ENCODE data around the gene CBX6.
A peak's percentile ranks its signal among the peaks of the same experiment; 100 is the strongest.

The CBX6 gene

GRCh38 chr22:38872172-38872830 lies at the start of gene CBX6:
CBX6 (minus strand) TSS chr22:38872216; CDS start chr22:38872190, 26 bp downstream.
- peak within 1 kb of the TSS; percentile 78 for H3K4me3 ChIP-seq (replicated peaks; ENCODE audit: low read depth, low read length)
- TF ChIP-seq CTCF (IDR thresholded peaks at IDR 0.05; ENCODE audit: low read depth, low read length, missing control alignments): no peak
- DNase-seq (ENCODE audit: extremely low read depth, low read depth): peak; percentile 61

- no peak for DNase-seq (ENCODE audit: extremely low read depth, low read depth)
- no peak for TF ChIP-seq CTCF (IDR thresholded peaks at IDR 0.05; ENCODE audit: low read depth, low read length, missing control alignments)
- no peak overlapping the region for H3K4me3 ChIP-seq (replicated peaks; ENCODE audit: low read depth, low read length)
Observed at GRCh38 chr22:38921806-38922205, 49.8 kb upstream of the CBX6 start.

- no peak for DNase-seq (ENCODE audit: extremely low read depth, low read depth)
- TF ChIP-seq CTCF (IDR thresholded peaks at IDR 0.05; ENCODE audit: low read depth, low read length, missing control alignments): no peak
Observed at GRCh38 chr22:38921120-38921519, 49.1 kb upstream of the CBX6 start.

GRCh38 chr22:38919631-38920190 lies 47.7 kb upstream of the CBX6 start:
- H3K4me3 ChIP-seq (replicated peaks; ENCODE audit: low read depth, low read length): no peak overlapping the region
- DNase-seq (ENCODE audit: extremely low read depth, low read depth): no peak
- no peak for TF ChIP-seq CTCF (IDR thresholded peaks at IDR 0.05; ENCODE audit: low read depth, low read length, missing control alignments)

More at GRCh38 chr22:38921120-38921519, 49.1 kb upstream of the CBX6 start:
- H3K4me3 ChIP-seq (replicated peaks; ENCODE audit: low read depth, low read length): no peak overlapping the region

GRCh38 chr22:38911434-38911833 lies 39.4 kb upstream of the CBX6 start:
- TF ChIP-seq CTCF (IDR thresholded peaks at IDR 0.05; ENCODE audit: low read depth, low read length, missing control alignments): no peak
- no peak for DNase-seq (ENCODE audit: extremely low read depth, low read depth)
- H3K4me3 ChIP-seq (replicated peaks; ENCODE audit: low read depth, low read length): no peak overlapping the region

- no peak overlapping the region for H3K4me3 ChIP-seq (replicated peaks; ENCODE audit: low read depth, low read length)
- no peak for TF ChIP-seq CTCF (IDR thresholded peaks at IDR 0.05; ENCODE audit: low read depth, low read length, missing control alignments)
- DNase-seq (ENCODE audit: extremely low read depth, low read depth): no peak
Observed at GRCh38 chr22:38907767-38908166, 35.8 kb upstream of the CBX6 start.

Data from HFF-Myc (cell line).